HUES6 (cell line): ENCODE results near the gene SKP1.

Experiments used
- H3K27ac ChIP-seq: 2 replicates; pipeline ENCODE4 v1.7.0; 2013; ENCODE audit warnings: low read depth, mild to moderate bottlenecking, low read length, inconsistent platforms
- H3K27me3 ChIP-seq: 2 replicates; pipeline ENCODE4 v1.6.1; 2013; ENCODE audit warnings: low read length; ENCODE audit not compliant: control insufficient read depth, insufficient read depth
- H3K36me3 ChIP-seq: 2 replicates; pipeline ENCODE4 v1.6.1; 2013; ENCODE audit warnings: low read length; ENCODE audit not compliant: control insufficient read depth, insufficient read depth
- H3K4me1 ChIP-seq: 2 replicates; pipeline ENCODE4 v1.6.1; 2013; ENCODE audit warnings: low read length; ENCODE audit not compliant: control insufficient read depth, insufficient read depth
- H3K4me3 ChIP-seq: 2 replicates; pipeline ENCODE4 v1.5.1; 2013; ENCODE audit warnings: low read depth, low read length
- H3K9ac ChIP-seq: one replicate; pipeline ENCODE4 v1.6.1; 2013; ENCODE audit warnings: mild to moderate bottlenecking, low read length
- H3K9me3 ChIP-seq: 2 replicates; pipeline ENCODE4 v1.6.1; 2013; ENCODE audit warnings: low read depth, low read length; ENCODE audit not compliant: control insufficient read depth, insufficient read depth

Gene SKP1

DNA sequence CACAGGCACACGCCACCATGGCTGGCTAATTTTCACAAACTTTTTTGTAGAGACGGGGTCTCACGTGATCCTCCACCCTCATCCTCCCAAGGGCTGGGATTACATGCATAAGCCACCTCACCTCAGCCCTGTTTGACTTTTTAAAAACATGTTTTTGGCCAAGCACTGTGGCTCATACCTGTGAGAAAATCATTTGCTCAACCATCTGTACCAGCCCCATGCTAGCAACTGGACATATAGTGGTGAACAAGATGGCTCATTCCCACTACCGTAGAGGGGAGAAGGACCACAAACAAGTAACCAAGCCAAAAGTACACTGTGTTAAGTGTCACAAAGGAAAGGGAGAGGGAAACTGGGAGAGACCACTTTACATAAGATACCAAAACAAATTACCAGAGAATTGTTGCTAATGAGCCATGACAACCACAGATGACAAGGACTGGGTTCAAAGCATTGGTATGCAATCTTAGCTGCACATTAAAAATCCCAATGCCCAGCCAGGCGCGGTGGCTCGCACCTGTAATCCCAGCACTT lies 29.9 kb upstream of the SKP1 start:
- H3K4me3 ChIP-seq: no peak overlapping the region
- H3K27me3 ChIP-seq: no peaks in the 10 kb centered on the region
- peaks cover 46% of the 10 kb centered on the region for H3K36me3 ChIP-seq
- H3K27ac ChIP-seq: no peak overlapping the region
- H3K4me1 ChIP-seq: no peaks in the 10 kb centered on the region
- no peak overlapping the region for H3K9ac ChIP-seq
- H3K9me3 ChIP-seq: no peaks in the 10 kb centered on the region

DNA sequence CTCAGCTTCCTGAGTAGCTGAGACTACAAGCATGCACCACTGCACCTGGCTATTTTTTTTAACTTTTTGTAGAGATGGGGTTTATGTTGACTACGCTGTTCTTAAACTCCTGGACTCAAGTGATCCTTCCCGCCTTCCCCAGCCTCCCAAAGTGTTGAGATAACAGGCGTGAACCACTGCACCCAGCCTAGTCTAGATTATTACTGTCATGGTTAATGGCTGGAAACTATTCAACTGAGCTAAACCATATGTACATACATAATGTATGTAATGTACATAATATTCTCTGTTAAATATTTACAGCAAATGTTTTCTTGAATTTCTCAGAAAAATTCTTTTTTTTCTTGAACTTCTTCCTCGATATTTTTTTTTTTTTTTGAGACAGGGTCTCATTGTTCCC lies 27.8 kb upstream of the SKP1 start:
- Histone ChIP-seq H3K4me3 (no peak overlapping the region), H3K9ac (no peak overlapping the region), H3K27ac (no peak overlapping the region), H3K9me3 (no peaks in the 10 kb centered on the region), H3K4me1 (no peaks in the 10 kb centered on the region), H3K27me3 (no peaks in the 10 kb centered on the region), H3K36me3 (peaks cover 68% of the 10 kb centered on the region)

DNA sequence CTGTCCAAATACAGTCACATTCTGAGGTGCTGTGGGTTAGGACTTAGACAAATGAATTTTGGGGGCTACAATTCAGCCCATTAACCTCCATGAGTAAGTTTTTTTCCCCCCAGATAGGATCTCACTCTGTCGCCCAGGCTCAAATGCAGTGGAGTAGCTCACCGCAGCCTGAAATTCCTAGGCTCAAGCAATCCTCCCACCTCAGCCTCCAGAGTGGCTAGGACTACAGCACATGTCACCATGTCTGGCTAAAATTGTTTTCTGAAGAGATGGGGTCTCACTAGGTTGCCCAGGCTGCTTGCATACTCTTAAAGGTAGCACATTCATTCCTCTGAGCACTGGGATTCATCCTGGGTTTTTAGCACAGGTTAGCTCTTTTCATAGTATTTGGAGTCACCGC lies 26.9 kb upstream of the SKP1 start:
- Histone ChIP-seq H3K4me3 (no peak overlapping the region), H3K36me3 (peaks cover 77% of the 10 kb centered on the region), H3K9ac (no peak overlapping the region), H3K27ac (no peak overlapping the region), H3K4me1 (no peaks in the 10 kb centered on the region), H3K27me3 (no peaks in the 10 kb centered on the region), H3K9me3 (no peaks in the 10 kb centered on the region)

DNA sequence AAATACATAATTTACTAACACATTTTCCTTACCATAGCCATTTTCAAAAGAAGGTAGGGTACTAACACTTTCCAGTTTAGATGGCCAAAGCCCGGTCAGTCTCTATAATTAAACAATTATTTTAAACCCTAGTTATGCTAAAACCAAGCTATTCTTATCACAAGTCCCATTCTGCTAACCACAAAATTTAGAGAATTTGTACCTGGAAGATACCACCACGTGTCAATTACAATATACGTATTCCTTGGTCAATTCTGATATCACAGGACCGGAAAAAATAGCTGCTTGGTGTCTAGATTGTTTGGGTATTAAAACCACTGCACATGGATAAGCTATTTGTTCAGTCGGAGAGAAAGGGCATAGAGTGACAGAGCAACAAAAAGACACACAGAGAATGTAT lies 18.9 kb upstream of the SKP1 start:
- Histone ChIP-seq H3K9ac (no peak overlapping the region), H3K9me3 (no peaks in the 10 kb centered on the region), H3K36me3 (peaks cover 55% of the 10 kb centered on the region), H3K4me3 (no peak overlapping the region), H3K27me3 (no peaks in the 10 kb centered on the region), H3K27ac (no peak overlapping the region), H3K4me1 (no peaks in the 10 kb centered on the region)

DNA sequence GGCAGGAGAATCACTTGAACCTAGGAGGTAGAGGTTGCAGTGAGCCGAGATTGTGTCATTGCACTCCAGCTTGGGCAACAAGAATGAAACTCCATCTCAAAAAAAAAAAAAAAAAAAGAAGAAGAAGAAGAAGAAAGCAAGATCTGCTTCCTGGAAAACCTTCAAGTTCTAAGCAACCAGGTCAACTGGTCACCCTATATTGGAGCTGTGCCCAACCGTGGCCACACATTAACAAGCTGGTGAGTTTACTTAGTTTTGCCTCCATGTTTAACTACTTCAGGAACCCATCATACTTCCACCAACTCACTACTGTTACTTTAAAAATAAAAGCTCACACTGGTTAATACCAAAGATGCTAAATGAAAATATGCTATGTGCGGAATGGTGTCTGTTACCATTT lies 12.3 kb upstream of the SKP1 start:
- no peaks in the 10 kb centered on the region for H3K36me3 ChIP-seq
- no peak overlapping the region for H3K4me3 ChIP-seq
- H3K9ac ChIP-seq: no peak overlapping the region
- no peaks in the 10 kb centered on the region for H3K9me3 ChIP-seq
- no peaks in the 10 kb centered on the region for H3K27me3 ChIP-seq
- H3K4me1 ChIP-seq: no peaks in the 10 kb centered on the region
- H3K27ac ChIP-seq: no peak overlapping the region

DNA sequence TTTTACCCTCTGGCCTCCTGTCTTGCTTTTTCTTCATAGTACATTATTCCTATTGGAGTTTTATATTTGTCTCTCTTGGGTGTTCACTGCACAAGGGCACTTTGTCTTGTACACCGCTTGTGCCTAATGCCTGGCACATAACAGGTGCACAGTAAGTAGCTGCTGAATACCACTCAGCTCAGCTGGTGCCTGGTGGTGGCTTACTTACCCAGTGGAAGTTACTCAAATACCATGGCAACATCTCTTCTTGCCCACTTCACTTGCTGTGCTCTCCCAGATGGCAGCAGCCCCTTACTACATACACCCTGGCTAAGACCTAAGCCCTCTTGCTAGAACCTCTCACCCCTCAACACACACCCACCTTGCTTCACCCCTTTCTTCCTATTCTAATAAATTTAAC lies 11.3 kb upstream of the SKP1 start:
- H3K9me3 ChIP-seq: no peaks in the 10 kb centered on the region
- H3K9ac ChIP-seq: no peak overlapping the region
- H3K36me3 ChIP-seq: no peaks in the 10 kb centered on the region
- no peak overlapping the region for H3K27ac ChIP-seq
- H3K4me3 ChIP-seq: no peak overlapping the region
- H3K27me3 ChIP-seq: no peaks in the 10 kb centered on the region
- H3K4me1 ChIP-seq: no peaks in the 10 kb centered on the region

DNA sequence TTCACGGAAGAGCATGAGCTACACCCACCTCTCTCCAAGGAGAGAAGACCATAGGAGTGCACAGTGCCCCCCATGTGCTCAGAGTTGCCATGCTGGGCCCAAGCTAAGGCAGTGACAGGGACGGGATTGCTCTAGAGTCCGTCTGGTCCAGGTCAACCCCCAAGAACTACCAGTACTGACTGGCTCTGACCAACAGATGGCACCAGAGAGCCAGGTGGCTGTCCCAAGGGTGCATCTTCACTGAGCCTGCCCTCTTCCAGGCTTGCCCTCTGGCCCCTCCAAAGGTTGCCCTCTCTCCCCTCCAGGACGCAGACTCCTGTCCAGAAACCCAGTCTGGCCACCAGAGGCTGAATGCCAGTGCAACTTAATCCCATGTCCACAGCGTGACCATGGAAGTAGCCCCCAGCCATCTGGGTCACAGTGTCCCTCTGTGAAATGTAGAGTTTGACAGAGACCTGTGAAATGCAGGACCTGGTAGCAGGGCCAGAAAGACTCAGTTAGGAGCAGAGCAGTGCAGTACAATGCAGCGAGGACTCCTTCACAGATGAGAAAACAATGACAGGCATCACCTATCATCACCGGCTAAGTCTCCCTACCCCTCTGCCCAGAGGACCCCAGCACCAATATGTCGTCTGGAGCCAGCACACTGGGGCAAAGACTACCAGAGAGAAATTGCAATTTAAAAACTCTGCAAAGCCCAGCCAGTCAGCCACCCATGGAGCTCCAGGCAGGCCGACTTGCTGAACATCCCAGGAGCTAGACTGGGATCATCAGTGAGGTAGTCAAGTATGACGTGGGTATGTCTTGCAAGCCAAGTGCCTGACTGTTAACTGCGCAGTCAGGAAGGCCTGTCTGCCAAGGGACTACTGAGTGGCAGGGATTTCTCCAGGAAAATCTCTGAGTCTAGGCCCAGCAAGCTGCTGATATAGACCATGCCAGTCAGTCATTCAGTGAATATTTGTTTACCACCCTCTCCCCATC lies 7.7 kb upstream of the SKP1 start:
- Histone ChIP-seq H3K9ac (no peak overlapping the region), H3K4me1 (no peaks in the 10 kb centered on the region), H3K27ac (no peak overlapping the region), H3K4me3 (no peak overlapping the region), H3K27me3 (no peaks in the 10 kb centered on the region), H3K36me3 (no peaks in the 10 kb centered on the region), H3K9me3 (no peaks in the 10 kb centered on the region)

DNA sequence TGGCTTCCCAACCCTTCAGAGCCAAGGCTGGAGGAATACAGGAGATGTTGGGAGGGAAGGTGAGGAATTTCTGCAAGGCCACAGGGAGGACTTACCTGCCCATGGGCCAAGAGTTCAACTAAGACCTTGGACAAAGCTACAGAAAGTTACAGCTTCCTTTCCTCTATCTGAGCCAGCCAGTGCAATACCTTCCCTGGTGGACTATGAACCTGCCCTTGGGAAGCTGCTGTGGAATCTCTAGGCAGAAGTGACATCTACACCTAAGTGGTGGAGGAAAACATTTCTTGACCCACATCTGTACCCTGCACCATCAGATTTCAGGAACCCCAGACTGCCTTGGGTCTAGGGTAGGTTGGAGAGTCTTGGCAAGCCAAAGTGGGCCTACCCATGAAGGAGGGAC lies 6.7 kb upstream of the SKP1 start:
- Histone ChIP-seq H3K9ac (no peak overlapping the region), H3K27me3 (no peaks in the 10 kb centered on the region), H3K9me3 (no peaks in the 10 kb centered on the region), H3K27ac (no peak overlapping the region), H3K4me1 (no peaks in the 10 kb centered on the region), H3K4me3 (no peak overlapping the region), H3K36me3 (no peaks in the 10 kb centered on the region)

DNA sequence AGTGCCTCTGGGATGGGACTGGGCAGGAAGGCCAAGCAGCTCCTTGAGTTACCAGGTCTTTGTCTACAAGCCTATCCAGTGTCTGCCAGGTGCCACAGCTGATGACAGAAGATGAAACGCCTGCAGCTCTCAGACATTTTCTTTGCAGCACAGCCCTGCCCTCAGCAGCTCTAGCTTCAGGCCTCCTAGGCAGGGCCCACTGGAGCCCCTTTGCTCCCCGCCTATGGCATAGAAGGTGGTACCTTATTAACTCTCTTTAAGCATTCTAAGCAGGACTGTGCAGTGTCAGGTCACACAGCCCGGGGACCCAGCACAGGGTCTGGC lies 1.3 kb upstream of the SKP1 start:
- H3K27me3 ChIP-seq: no peaks in the 10 kb centered on the region
- H3K4me3 ChIP-seq: peak overlapping the region; percentile 100
- H3K4me1 ChIP-seq: 0 out of 2 replicates have a peak, but pooled peaks cover 8% of the 10 kb centered on the region
- peaks cover 8% of the 10 kb centered on the region for H3K36me3 ChIP-seq
- H3K9me3 ChIP-seq: no peaks in the 10 kb centered on the region
- H3K9ac ChIP-seq: no peak overlapping the region
- no peak overlapping the region for H3K27ac ChIP-seq

DNA sequence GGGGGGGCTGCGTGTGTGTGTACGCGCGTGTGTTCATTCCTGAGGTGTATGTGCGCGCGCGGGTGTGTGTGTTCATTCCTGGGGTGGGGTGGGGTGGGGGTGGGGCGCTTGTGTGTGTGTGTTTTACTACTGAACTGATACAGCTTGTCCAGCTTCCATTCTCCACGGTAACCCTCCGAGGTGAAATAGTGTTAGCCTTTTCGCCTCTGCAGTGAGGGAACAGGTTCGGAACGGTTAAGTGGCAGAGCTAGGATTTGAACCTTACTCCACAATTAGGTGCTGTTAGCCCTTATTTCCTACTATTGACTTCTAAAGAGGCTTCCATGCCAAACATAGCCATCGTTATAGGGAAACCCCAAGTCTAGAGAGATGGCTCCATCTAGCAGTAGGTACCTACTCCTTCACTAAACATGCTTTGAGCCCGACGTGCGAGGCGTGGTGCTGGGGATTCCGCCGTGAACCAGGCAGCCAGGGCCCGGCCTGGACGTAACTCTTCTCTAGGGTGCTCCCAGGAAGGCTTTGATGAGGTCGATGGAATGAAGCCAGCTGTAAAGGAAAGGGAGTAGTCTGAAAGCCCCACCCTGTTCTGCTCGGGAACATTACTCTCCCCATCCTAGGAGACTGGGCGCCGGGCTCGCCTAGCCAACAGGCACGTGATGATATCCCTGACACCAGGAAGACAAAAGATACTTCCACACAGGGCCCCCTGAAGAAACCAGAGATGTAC lies 782 bp upstream of the SKP1 start:
- no peaks in the 10 kb centered on the region for H3K9me3 ChIP-seq
- peak overlapping the region; percentile 100 for H3K27ac ChIP-seq
- peak overlapping the region; percentile 100 for H3K4me3 ChIP-seq
- peaks cover 11% of the 10 kb centered on the region for H3K36me3 ChIP-seq
- peak overlapping the region; percentile 99 for H3K9ac ChIP-seq
- 0 out of 2 replicates have a peak, but pooled peaks cover 8% of the 10 kb centered on the region for H3K4me1 ChIP-seq
- no peaks in the 10 kb centered on the region for H3K27me3 ChIP-seq

DNA sequence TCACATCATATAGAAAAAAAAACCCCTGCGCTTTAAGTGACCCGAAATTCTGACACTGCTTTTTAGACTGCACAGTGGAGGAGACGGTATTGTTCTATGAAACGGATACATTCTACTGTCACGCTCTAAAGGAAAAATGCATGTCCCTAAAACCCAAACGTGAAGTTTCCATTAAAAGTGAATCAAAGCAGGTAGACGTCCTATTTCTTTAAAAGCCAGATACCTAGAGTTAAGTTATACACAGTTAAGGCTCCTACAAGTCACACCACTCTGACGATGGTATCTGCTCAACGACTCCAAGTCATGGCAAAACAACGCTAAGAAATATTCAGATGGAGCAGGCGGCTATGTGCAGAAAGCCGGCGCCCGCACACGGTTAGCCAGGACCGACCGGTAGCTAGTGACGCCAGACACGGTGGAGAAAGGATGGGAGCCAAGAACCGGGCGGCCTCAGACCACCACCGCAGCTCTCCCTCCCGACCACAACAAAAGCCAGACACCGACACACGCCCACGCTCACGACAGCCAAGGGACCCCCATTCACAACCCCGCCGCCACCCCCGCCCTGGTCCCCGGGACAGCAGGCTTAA lies 734 bp downstream of the SKP1 start:
- H3K9ac ChIP-seq: peak overlapping the region; percentile 99
- no peaks in the 10 kb centered on the region for H3K27me3 ChIP-seq
- peak overlapping the region; percentile 100 for H3K4me3 ChIP-seq
- no peaks in the 10 kb centered on the region for H3K9me3 ChIP-seq
- 0 out of 2 replicates have a peak, but pooled peaks cover 8% of the 10 kb centered on the region for H3K4me1 ChIP-seq
- H3K36me3 ChIP-seq: peaks cover 26% of the 10 kb centered on the region
- H3K27ac ChIP-seq: peak overlapping the region; percentile 100
